Caki2 (cell line): ENCODE data around the gene NAA80. TPM values are rescaled to one million over a fixed set of nuclear protein-coding genes. Genes with fewer than 3 reads are reported as not detected.

ENCODE experiments used
- DNase-seq: peaks from one replicate; pipeline ENCODE4 v3.0.0-alpha.2; 2015; ENCODE audit warnings: low read depth
- in situ Hi-C: cut with HindIII; loops from 2 replicates; pipeline ENCODE4 v1.10.0; 2016; ENCODE audit warnings: low sequenced_read_pairs, low pct_unique_long_range_greater_than_20kb, mixed read lengths
- total RNA-seq: library from RNA; depleted of rRNA; stranded (reverse); fragments of >200 nt; shearing (Covaris generic); gene quantifications from 2 replicates; pipeline ENCODE4 v1.2.3, GENCODE V29; 2014; ENCODE audit warnings: low replicate concordance

Gene NAA80
- total RNA-seq, 1 experiment from 2014 or later: 8.3 TPM

GRCh38 chr3:50333744-50334328 lies 34.6 kb upstream of the NAA80 start:
- no peak for DNase-seq
- in situ Hi-C loops: no loop called here

GRCh38 chr3:50331364-50331907 lies 32.2 kb upstream of the NAA80 start:
- in situ Hi-C loops: no loop called here

DNA sequence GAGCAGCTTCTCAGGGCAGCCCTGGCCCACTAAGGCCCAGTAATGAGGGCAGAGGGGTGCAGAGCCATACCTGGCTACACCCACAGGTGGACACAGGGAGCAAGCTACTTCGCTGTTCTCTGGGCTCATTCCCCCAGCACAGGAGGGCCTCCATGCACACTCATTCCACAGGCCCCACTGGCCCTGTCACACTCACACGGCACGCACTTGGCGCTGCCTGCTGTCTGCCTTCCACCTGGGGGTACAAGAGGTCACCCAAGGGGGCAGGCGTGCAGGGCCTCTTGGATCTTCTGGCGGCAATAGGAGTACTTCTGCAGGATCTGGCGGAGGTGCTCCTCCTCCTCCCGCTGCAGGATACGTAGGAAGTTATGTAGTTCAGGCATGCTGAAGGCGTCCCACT lies 31.1 kb upstream of the NAA80 start:
- no peak for DNase-seq
- in situ Hi-C loops: no loop called here

More at GRCh38 chr3:50331364-50331907, 32.2 kb upstream of the NAA80 start:
- no peak for DNase-seq

DNA sequence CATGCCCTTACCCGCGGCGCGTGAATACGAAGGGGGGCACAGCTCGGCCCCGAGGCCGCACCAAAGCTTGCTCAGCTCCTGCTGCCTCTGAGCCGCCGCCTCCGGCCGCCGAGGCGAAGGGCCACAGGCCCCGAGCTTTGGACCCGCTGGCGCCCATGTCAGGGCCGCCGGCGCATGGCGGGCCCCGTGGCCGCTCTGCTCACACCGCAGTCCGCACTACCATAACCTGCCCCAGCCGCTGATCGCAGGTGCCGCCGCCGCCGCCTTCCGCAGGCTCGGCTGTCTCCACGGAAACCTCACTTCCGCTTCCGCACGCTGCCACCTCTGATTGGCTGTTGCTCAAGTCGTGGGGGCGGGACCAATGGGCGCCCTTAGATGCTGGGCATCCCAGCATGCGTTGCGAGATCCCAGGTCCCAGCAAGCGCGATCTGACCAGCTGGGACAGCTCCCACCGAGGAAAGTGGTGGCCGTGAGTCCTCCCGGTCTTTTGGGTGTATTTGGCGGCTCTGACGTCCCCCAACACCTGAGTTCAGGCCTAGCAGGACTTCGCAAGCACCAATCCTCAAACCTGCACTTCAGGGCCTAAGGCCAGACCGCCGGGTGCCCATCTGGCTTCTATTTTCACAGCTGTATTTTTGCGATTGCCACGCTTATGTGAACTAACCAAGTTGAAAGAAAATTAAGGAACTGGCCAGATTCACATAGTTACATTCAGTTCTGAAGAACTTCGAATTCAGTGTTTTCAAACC lies 28.9 kb upstream of the NAA80 start, which contains the start of gene TUSC2:
TUSC2 (minus strand) TSS at position 281 of the 749 bp plus-strand sequence; CDS start at position 157, 124 bp downstream.
- in situ Hi-C loops: no loop called here

DNA sequence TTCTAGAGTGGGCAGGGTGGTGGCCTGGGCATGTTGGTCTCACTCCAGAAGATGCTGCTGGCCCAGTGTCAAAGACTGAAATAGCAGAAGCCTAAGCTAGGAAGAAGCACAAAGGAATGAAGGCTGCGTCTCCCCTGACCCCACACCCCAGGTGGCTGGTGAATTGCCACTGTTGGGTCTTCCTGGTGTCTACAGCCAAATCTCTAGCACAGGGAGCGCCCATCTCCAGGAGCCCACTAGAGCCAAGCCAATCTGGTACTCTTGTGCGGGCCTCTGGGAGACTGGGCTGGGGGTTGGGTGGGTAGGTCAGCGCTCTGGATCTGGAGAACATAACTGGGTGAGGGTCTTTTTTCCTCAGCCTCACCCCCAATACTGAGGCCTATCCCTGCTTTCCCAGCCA lies 27.9 kb upstream of the NAA80 start:
- DNase-seq: no peak
- in situ Hi-C loops: no loop called here

More for the DNA sequence above, 28.9 kb upstream of the NAA80 start, which contains the start of gene TUSC2:
- DNase-seq: peak; percentile 82

GRCh38 chr3:50326182-50326541 lies 27.0 kb upstream of the NAA80 start:
- in situ Hi-C loops: no loop called here
- no peak for DNase-seq

DNA sequence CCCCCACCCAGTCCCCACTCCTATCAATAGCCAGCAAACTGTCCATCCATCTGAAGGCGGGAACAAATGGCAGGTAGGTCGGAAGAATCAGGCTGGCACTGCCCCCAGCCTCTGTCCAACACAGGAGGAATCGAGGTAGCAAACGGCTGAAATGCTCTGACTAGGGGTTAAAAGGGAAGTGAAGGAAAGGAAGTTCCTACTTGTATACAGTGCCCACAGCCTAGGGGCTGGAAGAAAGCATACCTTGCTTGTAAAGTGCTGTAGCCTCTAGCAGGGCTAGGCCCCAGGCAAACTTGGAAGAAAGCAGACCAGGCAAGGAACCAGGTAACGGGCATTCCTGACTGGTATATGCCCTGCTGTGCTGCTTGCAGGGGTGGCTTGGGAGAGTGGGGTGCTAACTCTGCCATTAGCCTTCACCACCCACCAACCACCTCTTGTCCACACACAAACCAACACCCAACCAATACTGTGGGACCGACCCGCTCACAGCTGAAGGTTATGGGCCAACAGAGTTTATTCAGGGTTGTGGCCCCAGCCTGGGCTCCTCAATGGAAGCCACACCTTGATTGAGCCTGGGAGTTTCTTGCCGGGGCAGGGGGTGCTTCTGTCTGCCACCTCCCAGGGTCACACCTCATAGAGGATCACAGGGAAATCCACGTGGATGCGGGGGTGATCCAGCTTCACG lies 26.4 kb upstream of the NAA80 start:
- in situ Hi-C loops: no loop called here
- no peak for DNase-seq

- DNase-seq: no peak
- in situ Hi-C loops: no loop called here
Observed at GRCh38 chr3:50325113-50325480, 25.9 kb upstream of the NAA80 start.

DNA sequence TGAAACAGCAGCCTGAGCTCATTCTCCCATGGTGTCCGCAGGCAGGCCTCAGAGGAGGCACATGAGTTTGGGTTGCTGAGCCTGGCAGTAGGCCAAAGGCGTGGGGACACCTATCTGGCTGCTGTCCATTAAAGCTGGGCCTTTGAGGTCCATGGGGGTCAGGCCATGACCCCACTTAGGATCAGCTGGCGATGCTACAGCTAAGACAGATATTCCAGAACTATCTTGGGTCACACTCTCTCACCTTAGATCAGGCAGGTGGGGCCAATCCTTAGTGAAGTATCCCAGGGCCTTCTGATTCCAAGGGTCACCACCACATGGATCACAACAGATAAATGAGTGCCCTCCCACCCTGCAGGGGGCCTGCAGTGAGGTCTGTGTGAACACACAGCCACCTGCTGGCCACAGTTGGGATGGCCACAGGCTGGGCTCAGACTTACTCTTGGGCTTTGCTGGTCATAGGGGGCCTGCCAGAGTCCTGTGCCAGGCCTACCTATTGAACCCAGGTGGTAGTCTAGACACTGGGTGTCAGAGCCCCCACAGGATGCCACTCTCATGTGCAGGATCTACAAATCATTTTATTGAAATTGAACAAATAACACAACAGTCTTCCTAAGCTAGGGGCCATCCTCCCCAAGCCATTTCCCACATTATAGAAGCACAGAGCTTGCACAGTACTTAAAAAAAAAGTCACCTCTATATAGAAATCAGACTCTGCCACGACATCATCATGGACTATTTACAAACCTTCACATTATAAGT lies 25.3 kb upstream of the NAA80 start:
- in situ Hi-C loops: no loop called here
- peak; percentile 49 for DNase-seq

- no peak for DNase-seq
- in situ Hi-C loops: no loop called here
Observed at GRCh38 chr3:50323614-50324199, 24.5 kb upstream of the NAA80 start.

- no peak for DNase-seq
- in situ Hi-C loops: no loop called here
Observed at GRCh38 chr3:50323092-50323600, 23.9 kb upstream of the NAA80 start.

DNA sequence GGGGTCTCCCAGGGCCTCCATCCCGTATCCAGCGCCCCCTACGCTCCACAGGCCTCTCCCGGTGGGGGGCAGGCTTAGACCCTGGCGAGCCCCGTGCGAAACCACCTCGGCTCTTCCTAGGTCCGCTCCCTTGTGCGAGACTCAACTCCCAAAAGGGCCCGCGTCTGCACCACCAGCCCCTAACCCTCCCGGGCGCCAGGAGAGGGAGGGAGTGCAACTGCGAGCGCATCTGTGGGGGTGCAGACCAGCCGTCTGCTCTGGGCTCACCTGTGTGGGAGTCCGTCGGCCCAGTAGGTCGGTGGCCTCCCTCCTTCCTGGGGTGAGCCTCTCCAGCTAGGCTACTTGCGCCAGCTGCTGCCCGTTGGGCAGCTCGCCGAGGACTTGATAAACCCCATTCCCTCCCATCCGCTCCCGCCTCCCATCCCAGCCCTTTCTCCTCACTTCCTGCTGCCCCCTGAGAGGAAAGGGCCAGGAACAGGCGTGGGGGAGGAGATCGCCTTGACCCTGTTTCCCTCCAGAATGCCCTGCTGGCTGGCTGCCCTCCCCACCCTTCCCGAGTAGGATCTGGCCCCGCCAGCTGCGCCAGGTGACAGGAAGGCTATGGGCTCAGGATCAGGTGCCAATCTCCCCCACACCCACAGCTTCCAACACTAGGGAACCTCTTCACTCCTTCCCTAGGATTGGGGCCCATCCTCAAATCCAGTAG lies 23.3 kb upstream of the NAA80 start, which contains the start of gene HYAL2:
HYAL2 (minus strand) TSS at position 360 of the 706 bp plus-strand sequence. CDS start 2,256 bp downstream, outside the sequence.
- DNase-seq: no peak
- in situ Hi-C loops: no loop called here

GRCh38 chr3:50322115-50322385 lies 22.8 kb upstream of the NAA80 start:
- in situ Hi-C loops: no loop called here
- DNase-seq: no peak

GRCh38 chr3:50321336-50322114 lies 22.3 kb upstream of the NAA80 start:
- in situ Hi-C loops: no loop called here
- peak; percentile 88 for DNase-seq

GRCh38 chr3:50320853-50321335 lies 21.7 kb upstream of the NAA80 start:
- peak; percentile 77 for DNase-seq
- in situ Hi-C loops: no loop called here

DNA sequence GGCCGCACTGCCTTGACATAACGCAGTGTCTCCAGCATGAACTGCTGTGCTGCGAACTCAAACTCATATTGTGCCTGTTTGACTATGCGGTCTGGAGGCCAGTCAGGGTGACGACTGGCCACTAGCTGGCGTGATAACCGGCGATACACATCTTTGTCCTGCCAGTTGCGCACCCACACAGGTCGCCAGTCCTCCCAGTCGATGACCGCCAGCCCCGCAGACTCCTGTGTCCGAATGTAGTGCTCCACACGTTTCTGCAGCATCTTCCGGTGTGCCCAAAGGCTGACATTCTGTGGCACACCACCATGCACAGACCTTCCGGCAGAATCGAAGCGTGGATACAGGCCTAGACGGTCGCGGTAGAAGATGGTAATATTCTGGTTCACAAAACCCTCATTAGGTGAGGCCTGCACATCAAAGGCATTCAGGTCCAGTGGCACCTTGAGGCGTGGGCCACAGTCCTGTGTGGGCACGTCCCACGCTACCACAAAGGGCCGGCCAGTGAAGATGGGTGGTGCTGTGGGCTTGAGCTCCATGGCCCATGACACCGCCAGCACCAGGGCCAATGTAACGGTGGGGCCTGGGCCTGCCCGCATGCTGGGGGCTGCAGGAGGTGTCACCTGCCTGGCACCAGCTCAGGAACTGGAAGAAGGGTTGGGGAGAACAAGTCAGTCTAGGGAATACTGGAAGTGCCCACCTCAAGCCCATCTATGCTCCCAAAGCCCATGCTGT lies 20.9 kb upstream of the NAA80 start:
- DNase-seq: no peak
- in situ Hi-C loops: no loop called here
